ENCODE measurements around the gene ZNF467.

ZNF467 gene

GRCh38 chr7:149751043-149751775 lies 22.2 kb downstream of the ZNF467 start:
- DNase-seq (ENCODE audit: insufficient read length, low spot score) (no peak), FAIRE-seq (no peak)

- DNase-seq (ENCODE audit: insufficient read length, low spot score) = no peak
- FAIRE-seq = no peak
Measured at GRCh38 chr7:149750122-149750845, 23.1 kb downstream of the ZNF467 start.

GRCh38 chr7:149748076-149748874 lies 25.1 kb downstream of the ZNF467 start:
- DNase-seq (ENCODE audit: insufficient read length, low spot score) = no peak
- FAIRE-seq = no peak

- DNase-seq (ENCODE audit: insufficient read length, low spot score) (no peak), FAIRE-seq (no peak)
Measured at GRCh38 chr7:149743476-149744255, 29.7 kb downstream of the ZNF467 start.

- FAIRE-seq (no peak), DNase-seq (ENCODE audit: insufficient read length, low spot score) (peak; percentile 79)
Measured at GRCh38 chr7:149742075-149742701, 31.2 kb downstream of the ZNF467 start.

- FAIRE-seq (no peak), DNase-seq (ENCODE audit: insufficient read length, low spot score) (no peak)
Measured at GRCh38 chr7:149741629-149742028, 31.8 kb downstream of the ZNF467 start.

- no peak for DNase-seq (ENCODE audit: insufficient read length, low spot score)
- no peak for FAIRE-seq
Measured at GRCh38 chr7:149736478-149737360, 36.7 kb downstream of the ZNF467 start.

DNA sequence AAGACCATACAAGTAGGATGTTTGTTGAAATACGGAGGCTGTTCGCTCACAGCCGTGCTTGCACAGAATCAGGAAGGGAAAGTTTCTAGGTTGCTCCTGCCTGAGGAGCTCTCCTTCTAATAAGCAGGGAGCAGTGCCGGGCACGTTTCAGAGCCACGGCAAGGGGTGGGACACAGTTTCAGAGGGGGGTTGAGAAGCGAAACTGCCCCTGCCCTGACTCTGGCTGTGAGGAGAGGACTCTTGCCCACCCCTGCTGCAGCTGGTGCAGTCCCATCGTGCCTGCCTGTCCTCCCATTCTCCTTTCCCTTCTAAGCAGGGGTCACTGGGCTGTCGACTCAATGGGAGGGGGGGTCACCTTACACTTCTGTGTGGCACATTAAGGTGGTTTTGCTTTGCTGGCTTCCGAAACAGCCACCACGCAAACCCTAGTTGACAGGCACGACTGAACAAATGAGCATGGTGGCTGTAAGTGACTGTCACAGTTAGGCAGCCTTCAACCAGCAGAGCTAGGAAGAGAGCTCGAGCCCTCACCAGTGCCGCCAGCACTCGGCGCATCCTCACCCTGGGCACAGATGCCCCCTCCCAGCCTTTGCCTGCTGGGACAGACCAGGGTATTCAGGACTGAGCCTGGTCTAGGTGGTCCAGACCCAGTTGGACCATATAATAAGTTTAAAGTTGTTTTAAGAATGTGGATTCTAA lies 37.5 kb downstream of the ZNF467 start:
- DNase-seq (ENCODE audit: insufficient read length, low spot score) (no peak), FAIRE-seq (no peak)

- FAIRE-seq (no peak), DNase-seq (ENCODE audit: insufficient read length, low spot score) (no peak)
Measured at GRCh38 chr7:149735181-149735602, 38.2 kb downstream of the ZNF467 start.

- no peak for DNase-seq (ENCODE audit: insufficient read length, low spot score)
- FAIRE-seq = no peak
Measured at GRCh38 chr7:149734791-149735075, 38.7 kb downstream of the ZNF467 start.

DNA sequence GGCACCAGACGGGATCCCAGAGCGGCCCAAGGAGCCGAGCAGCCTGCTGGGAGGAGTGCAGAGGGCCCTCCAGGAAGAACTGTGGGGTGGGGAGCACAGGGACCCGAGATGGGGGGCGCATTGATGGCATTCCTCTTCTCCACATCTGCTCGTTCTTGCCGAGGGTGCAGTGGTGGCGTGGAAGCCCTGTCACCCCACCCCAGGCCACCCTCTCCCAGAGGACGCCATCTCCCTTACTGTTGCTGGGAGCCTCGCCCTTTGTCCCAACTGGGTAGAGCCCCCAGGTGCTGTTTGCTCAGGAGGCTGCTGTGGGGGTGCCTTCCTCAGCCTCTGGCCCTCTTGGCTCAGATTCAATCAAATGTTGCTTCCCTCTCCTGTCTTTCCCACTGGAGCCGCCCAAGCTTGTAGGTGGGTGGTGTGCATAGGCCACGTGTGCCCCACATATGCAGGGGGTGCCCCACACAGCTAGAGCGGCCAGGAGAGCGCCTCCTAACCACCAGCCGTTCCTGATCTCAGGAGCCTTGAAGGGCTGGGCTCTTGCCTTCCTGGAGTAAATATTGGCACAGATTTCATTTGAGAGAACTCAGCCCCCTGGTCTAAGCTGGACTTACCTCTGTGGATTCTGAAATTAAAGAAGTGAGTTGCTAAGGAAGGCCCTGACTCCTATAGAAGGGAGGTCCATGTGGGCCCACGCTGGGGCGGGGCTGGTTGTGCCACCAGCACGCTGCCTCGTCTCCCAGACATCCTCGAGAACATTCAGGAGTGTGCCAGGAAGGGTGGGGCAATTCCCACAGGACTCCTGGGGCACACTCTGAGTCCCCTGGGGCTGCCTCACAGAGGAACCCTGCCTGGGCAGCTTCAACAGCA lies 39.2 kb downstream of the ZNF467 start:
- no peak for DNase-seq (ENCODE audit: insufficient read length, low spot score)
- no peak for FAIRE-seq

DNA sequence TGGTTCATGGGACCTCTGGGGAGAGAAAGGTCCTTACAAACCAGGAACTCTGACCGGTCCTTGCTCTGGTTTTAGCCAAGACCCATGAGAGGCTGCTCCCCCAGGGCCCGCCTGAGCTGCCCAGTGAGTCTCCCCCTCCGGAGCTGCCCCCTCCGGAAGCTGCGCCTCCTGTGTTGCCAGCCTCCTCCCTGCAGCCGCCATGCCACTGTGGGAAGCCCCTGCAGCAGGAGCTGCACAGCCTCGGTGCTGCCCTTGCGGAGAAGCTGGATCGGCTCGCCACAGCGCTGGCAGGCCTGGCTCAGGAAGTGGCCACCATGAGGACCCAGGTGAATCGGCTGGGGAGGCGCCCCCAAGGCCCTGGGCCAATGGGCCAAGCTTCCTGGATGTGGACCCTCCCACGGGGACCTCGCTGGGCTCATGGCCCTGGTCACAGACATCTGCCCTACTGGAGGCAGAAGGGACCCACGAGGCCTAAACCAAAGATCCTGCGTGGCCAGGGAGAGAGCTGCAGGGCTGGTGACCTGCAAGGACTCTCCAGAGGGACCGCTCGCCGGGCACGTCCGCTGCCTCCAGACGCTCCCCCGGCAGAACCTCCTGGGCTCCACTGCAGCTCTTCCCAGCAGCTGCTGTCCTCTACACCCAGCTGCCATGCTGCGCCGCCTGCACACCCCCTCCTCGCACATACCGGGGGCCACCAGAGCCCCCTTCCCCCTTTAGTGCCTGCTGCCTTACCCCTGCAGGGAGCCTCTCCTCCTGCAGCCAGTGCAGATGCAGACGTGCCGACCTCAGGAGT lies 40.1 kb downstream of the ZNF467 start:
- no peak for DNase-seq (ENCODE audit: insufficient read length, low spot score)
- FAIRE-seq = no peak

DNA sequence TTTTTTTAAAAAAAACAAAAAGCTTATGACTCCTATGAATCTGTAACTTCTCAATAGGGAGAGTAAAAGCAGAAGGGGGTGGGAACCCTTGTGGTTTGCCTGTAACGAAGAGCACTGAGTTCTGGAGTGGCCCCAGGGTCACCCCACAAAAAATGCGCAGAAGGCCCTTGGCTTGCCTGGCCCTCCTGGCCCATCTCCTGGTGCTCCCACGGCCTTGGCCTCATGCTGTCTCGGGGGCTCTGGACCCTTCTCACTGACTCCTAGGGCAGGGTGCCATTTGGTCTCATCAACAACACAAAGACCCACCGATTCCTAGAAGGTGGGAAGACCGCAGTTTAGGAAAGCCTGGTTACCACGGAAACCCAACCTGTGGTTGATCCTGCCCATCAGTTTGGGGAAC lies 40.8 kb downstream of the ZNF467 start:
- FAIRE-seq (no peak), DNase-seq (ENCODE audit: insufficient read length, low spot score) (no peak)

DNA sequence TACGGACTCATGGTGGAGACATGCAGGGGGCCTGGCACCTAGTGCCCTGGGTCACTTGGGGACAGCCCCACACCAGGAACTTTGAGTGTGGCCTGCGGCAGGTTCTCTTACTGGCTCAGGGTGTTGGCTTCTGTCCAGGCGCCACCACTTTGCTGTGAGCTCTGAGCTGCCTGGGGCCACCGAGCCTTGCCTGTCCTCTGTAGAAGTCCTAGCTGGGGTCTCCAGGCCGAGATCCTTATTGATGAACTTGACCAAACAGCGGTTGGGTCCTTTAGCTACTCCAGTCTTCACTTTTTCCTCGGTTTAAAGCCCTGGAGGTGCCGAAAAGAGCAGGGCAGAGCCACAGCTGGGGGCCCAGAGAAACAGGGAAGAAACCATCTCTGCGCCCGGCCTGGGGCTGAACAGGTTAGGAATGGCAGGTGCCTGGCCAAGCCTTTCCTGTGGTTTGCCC lies 41.3 kb downstream of the ZNF467 start:
- FAIRE-seq = no peak

GRCh38 chr7:149731207-149731955 lies 42.0 kb downstream of the ZNF467 start:
- no peak for FAIRE-seq
- DNase-seq (ENCODE audit: insufficient read length, low spot score) = no peak

More for the DNA sequence above, 41.3 kb downstream of the ZNF467 start:
- DNase-seq (ENCODE audit: insufficient read length, low spot score) = no peak
